ENCODE data around the gene FTL. TPM values are rescaled to one million over a fixed set of nuclear protein-coding genes. Genes with fewer than 3 reads are reported as not detected.

FTL gene
- total and polyA plus RNA-seq, 5 donors from 2014 or later, result 575 to 5,675 (median 4,460) TPM

DNA sequence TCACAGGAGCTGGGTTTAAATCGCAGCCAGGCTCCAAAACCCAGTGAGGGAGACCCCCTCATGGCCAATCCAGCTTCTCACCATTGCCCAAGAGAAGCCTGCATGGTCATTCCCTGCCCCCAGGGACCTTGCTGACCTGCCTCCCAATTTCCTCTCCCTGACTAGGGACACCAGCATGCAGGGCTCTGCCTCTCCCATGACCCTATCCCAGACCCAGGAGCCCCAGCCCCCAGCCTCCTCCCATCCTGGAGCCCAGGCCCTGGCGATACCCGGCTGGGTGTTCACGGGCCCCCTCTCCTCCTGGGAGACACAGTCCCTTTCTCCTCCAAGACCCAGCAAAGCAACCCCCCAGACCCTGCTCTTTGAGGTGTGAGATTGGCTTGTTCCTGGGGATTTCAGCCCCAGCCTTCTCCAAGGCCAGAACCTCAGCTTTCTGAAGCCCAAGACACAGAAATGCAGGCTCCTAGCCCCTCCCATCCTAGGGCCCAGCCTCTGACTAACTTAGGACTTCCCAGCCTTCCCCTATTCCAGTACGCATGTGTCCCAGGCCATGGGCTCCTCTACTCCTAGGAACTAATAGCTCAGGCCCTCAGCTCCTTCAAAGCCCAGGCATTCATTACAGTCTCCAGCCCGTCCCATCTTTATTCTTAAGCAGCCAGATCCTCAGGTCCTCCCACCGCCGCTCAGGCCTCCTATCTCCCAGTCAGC is 26.9 kb downstream of the FTL start:
- no peak for DNase-seq
- peak overlapping the region; percentile 83 for H3K4me3 ChIP-seq (ENCODE audit: low read depth, low read length)
- no peak for ATAC-seq (ENCODE audit: low read depth in 2 of 2)
- no peaks in the 10 kb centered on the region for H3K9me3 ChIP-seq (ENCODE audit: control insufficient read depth in 2 of 2, low read length in 2 of 2)
- peak overlapping the region; percentile 90 for H3K27ac ChIP-seq (ENCODE audit: insufficient read depth, low read length, poor library complexity, severe bottlenecking)
- peaks cover 9 to 51% (median 32%) of the 10 kb centered on the region in 4 donors for H3K4me1 Mint-ChIP-seq
- H3K36me3 Mint-ChIP-seq, result peaks cover 17% of the 10 kb centered on the region
- no peaks in the 10 kb centered on the region for H3K9me3 Mint-ChIP-seq
- no peaks in the 10 kb centered on the region for H3K27me3 ChIP-seq (ENCODE audit: control insufficient read depth, insufficient read depth, low read length)
- H3K27me3 Mint-ChIP-seq, result no peaks in the 10 kb centered on the region
- H3K4me3 Mint-ChIP-seq, result peak overlapping the region; percentile 89 to 97 (median 94)
- H3K27ac Mint-ChIP-seq, result peak overlapping the region; percentile 73 to 99 (median 97)
- peaks cover 30% of the 10 kb centered on the region for H3K4me1 ChIP-seq (ENCODE audit: control insufficient read depth, insufficient read depth, low read length, poor library complexity, severe bottlenecking)
- H3K36me3 ChIP-seq (ENCODE audit: control insufficient read depth, insufficient read depth, low read length), result peaks cover 4% of the 10 kb centered on the region

- peaks cover 4% of the 10 kb centered on the region for H3K36me3 ChIP-seq (ENCODE audit: control insufficient read depth, insufficient read depth, low read length)
- H3K9me3 ChIP-seq (ENCODE audit: control insufficient read depth in 2 of 2, low read length in 2 of 2), result no peaks in the 10 kb centered on the region
- peaks cover 30% of the 10 kb centered on the region for H3K4me1 ChIP-seq (ENCODE audit: control insufficient read depth, insufficient read depth, low read length, poor library complexity, severe bottlenecking)
- peak overlapping the region; percentile 83 for H3K4me3 ChIP-seq (ENCODE audit: low read depth, low read length)
- H3K27ac ChIP-seq (ENCODE audit: insufficient read depth, low read length, poor library complexity, severe bottlenecking), result peak overlapping the region; percentile 90
- DNase-seq (no peak), ATAC-seq (ENCODE audit: low read depth in 2 of 2) (no peak)
- Mint-ChIP-seq H3K9me3 (no peaks in the 10 kb centered on the region), H3K36me3 (peaks cover 17% of the 10 kb centered on the region), H3K4me1 (peaks cover 9 to 49% (median 33%) of the 10 kb centered on the region in 4 donors), H3K27me3 (no peaks in the 10 kb centered on the region), H3K27ac (peak overlapping the region; percentile 73 to 99 (median 97)), H3K4me3 (peak overlapping the region; percentile 89 to 97 (median 94))
- H3K27me3 ChIP-seq (ENCODE audit: control insufficient read depth, insufficient read depth, low read length), result no peaks in the 10 kb centered on the region
These were observed 27.6 kb downstream of the FTL start for GRCh38 chr19:48992581-48993174.

- H3K27me3 Mint-ChIP-seq, result no peaks in the 10 kb centered on the region
- H3K27ac ChIP-seq (ENCODE audit: insufficient read depth, low read length, poor library complexity, severe bottlenecking), result peak within 1 kb of the TSS; percentile 90
- H3K4me1 Mint-ChIP-seq, result peaks cover 9 to 50% (median 34%) of the 10 kb centered on the region in 4 donors
- DNase-seq, result peak; percentile 98 to 100 (median 99)
- no peaks in the 10 kb centered on the region for H3K9me3 ChIP-seq (ENCODE audit: control insufficient read depth in 2 of 2, low read length in 2 of 2)
- peaks cover 12% of the 10 kb centered on the region for H3K36me3 Mint-ChIP-seq
- peak within 1 kb of the TSS; percentile 97 to 99 (median 98) for H3K27ac Mint-ChIP-seq
- H3K9me3 Mint-ChIP-seq, result no peaks in the 10 kb centered on the region
- ATAC-seq (ENCODE audit: low read depth in 2 of 2), result peak; percentile 90 to 93
- H3K4me1 ChIP-seq (ENCODE audit: control insufficient read depth, insufficient read depth, low read length, poor library complexity, severe bottlenecking), result peaks cover 30% of the 10 kb centered on the region
- no peaks in the 10 kb centered on the region for H3K36me3 ChIP-seq (ENCODE audit: control insufficient read depth, insufficient read depth, low read length)
- no peaks in the 10 kb centered on the region for H3K27me3 ChIP-seq (ENCODE audit: control insufficient read depth, insufficient read depth, low read length)
- H3K4me3 ChIP-seq (ENCODE audit: low read depth, low read length), result peak within 1 kb of the TSS; percentile 85
- peak within 1 kb of the TSS; percentile 89 to 97 (median 94) for H3K4me3 Mint-ChIP-seq
These were observed 28.3 kb downstream of the FTL start, which contains the start of the genes GYS1 and RUVBL2 for GRCh38 chr19:48993175-48994034. TSS of gene GYS1 (minus strand) at chr19:48993309. CDS start at chr19:48993112, 197 bp downstream. TSS of gene RUVBL2 (plus strand) at chr19:48993887. CDS start at chr19:48993912, 25 bp downstream.

GRCh38 chr19:48994035-48994386 is 28.9 kb downstream of the FTL start:
- H3K36me3 Mint-ChIP-seq, result peaks cover 7% of the 10 kb centered on the region
- no peaks in the 10 kb centered on the region for H3K9me3 Mint-ChIP-seq
- DNase-seq (no peak), ATAC-seq (ENCODE audit: low read depth in 2 of 2) (no peak)
- Histone ChIP-seq H3K27ac (ENCODE audit: insufficient read depth, low read length, poor library complexity, severe bottlenecking) (peak overlapping the region; percentile 90), H3K9me3 (ENCODE audit: control insufficient read depth in 2 of 2, low read length in 2 of 2) (no peaks in the 10 kb centered on the region), H3K36me3 (ENCODE audit: control insufficient read depth, insufficient read depth, low read length) (no peaks in the 10 kb centered on the region), H3K4me3 (ENCODE audit: low read depth, low read length) (peak overlapping the region; percentile 85), H3K4me1 (ENCODE audit: control insufficient read depth, insufficient read depth, low read length, poor library complexity, severe bottlenecking) (peaks cover 30% of the 10 kb centered on the region), H3K27me3 (ENCODE audit: control insufficient read depth, insufficient read depth, low read length) (no peaks in the 10 kb centered on the region)
- no peaks in the 10 kb centered on the region for H3K27me3 Mint-ChIP-seq
- H3K4me1 Mint-ChIP-seq, result peaks cover 9 to 51% (median 34%) of the 10 kb centered on the region in 4 donors
- H3K27ac Mint-ChIP-seq, result peak overlapping the region; percentile 97 to 99 (median 98)
- H3K4me3 Mint-ChIP-seq, result peak overlapping the region; percentile 89 to 97 (median 94)

DNA sequence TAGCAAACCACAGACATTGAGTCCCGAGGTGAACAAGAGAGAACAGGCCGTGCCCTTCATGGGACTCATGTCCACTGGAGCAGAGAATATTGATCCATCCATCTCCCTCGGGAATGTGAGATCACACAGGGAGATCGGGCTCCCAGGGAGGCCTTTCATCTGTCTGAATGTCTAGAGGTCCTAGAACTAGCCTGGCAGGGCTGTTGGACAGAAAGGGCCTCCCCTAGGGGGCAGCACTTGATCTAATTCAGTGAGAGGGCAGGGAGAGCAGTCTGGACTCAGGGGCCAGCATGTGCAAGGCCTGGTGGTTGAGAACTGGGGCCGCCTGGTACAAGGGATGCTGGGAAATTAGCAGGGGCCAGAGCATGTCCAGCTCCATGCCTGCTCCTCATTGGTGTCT is 32.9 kb downstream of the FTL start:
- DNase-seq (peak in 2 of 3 donors; percentile 39 to 67), ATAC-seq (ENCODE audit: low read depth in 2 of 2) (no peak)
- Mint-ChIP-seq H3K9me3 (no peaks in the 10 kb centered on the region), H3K4me1 (peaks cover 5 to 37% (median 28%) of the 10 kb centered on the region in 4 donors), H3K27me3 (no peaks in the 10 kb centered on the region), H3K27ac (peak overlapping the region in 1 of 3 donors; percentile 65), H3K36me3 (peaks cover 7% of the 10 kb centered on the region), H3K4me3 (peak overlapping the region in 2 of 4 donors; percentile 37 to 75)
- H3K36me3 ChIP-seq (ENCODE audit: control insufficient read depth, insufficient read depth, low read length), result no peaks in the 10 kb centered on the region
- H3K4me3 ChIP-seq (ENCODE audit: low read depth, low read length), result no peak overlapping the region
- no peaks in the 10 kb centered on the region for H3K9me3 ChIP-seq (ENCODE audit: control insufficient read depth in 2 of 2, low read length in 2 of 2)
- H3K27ac ChIP-seq (ENCODE audit: insufficient read depth, low read length, poor library complexity, severe bottlenecking), result no peak overlapping the region
- no peaks in the 10 kb centered on the region for H3K27me3 ChIP-seq (ENCODE audit: control insufficient read depth, insufficient read depth, low read length)
- peaks cover 13% of the 10 kb centered on the region for H3K4me1 ChIP-seq (ENCODE audit: control insufficient read depth, insufficient read depth, low read length, poor library complexity, severe bottlenecking)

GRCh38 chr19:48999481-49000325 is 34.6 kb downstream of the FTL start:
- peak overlapping the region in 2 of 4 donors; percentile 0 to 45 for H3K4me3 Mint-ChIP-seq
- peak overlapping the region in 1 of 3 donors; percentile 49 for H3K27ac Mint-ChIP-seq
- peak; percentile 35 to 78 (median 67) for DNase-seq
- no peaks in the 10 kb centered on the region for H3K9me3 Mint-ChIP-seq
- H3K27me3 Mint-ChIP-seq, result no peaks in the 10 kb centered on the region
- Histone ChIP-seq H3K27me3 (ENCODE audit: control insufficient read depth, insufficient read depth, low read length) (no peaks in the 10 kb centered on the region), H3K27ac (ENCODE audit: insufficient read depth, low read length, poor library complexity, severe bottlenecking) (no peak overlapping the region), H3K4me3 (ENCODE audit: low read depth, low read length) (no peak overlapping the region), H3K9me3 (ENCODE audit: control insufficient read depth in 2 of 2, low read length in 2 of 2) (no peaks in the 10 kb centered on the region), H3K36me3 (ENCODE audit: control insufficient read depth, insufficient read depth, low read length) (peaks cover 7% of the 10 kb centered on the region), H3K4me1 (ENCODE audit: control insufficient read depth, insufficient read depth, low read length, poor library complexity, severe bottlenecking) (peaks cover 3% of the 10 kb centered on the region)
- peak; percentile 79 to 82 for ATAC-seq (ENCODE audit: low read depth in 2 of 2)
- peaks cover 10% of the 10 kb centered on the region for H3K36me3 Mint-ChIP-seq
- H3K4me1 Mint-ChIP-seq, result peaks cover 5 to 24% (median 17%) of the 10 kb centered on the region in 4 donors

DNA sequence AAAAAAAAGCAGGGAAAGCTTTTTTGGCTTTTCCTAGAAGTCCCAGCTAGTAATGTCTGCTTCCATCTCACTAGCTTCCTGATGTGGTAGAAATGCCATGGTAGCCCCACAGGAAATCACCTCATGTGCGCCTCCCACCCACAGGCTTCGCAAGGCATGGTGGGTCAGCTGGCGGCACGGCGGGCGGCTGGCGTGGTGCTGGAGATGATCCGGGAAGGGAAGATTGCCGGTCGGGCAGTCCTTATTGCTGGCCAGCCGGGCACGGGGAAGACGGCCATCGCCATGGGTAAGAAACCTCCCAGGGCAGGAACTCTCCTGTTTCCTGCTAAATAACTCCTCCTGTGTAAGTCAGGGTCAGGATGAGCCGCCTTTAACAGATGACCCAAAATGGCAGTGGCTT is 39.0 kb downstream of the FTL start:
- ATAC-seq (ENCODE audit: low read depth in 2 of 2), result no peak
- Mint-ChIP-seq H3K27ac (no peak overlapping the region), H3K4me1 (peaks cover 0 to 8% (median 5%) of the 10 kb centered on the region in 4 donors), H3K9me3 (no peaks in the 10 kb centered on the region), H3K4me3 (no peak overlapping the region), H3K36me3 (peaks cover 16% of the 10 kb centered on the region), H3K27me3 (no peaks in the 10 kb centered on the region)
- Histone ChIP-seq H3K27me3 (ENCODE audit: control insufficient read depth, insufficient read depth, low read length) (no peaks in the 10 kb centered on the region), H3K9me3 (ENCODE audit: control insufficient read depth in 2 of 2, low read length in 2 of 2) (no peaks in the 10 kb centered on the region), H3K4me3 (ENCODE audit: low read depth, low read length) (no peak overlapping the region), H3K4me1 (ENCODE audit: control insufficient read depth, insufficient read depth, low read length, poor library complexity, severe bottlenecking) (no peaks in the 10 kb centered on the region), H3K36me3 (ENCODE audit: control insufficient read depth, insufficient read depth, low read length) (peaks cover 24% of the 10 kb centered on the region), H3K27ac (ENCODE audit: insufficient read depth, low read length, poor library complexity, severe bottlenecking) (no peak overlapping the region)
- DNase-seq, result no peak

Data from CD4-positive, CD25-positive, alpha-beta regulatory T cell (primary cell).